HepG2 (cell line): ENCODE measurements around the gene KRTDAP. TPM values are rescaled to one million over a fixed set of nuclear protein-coding genes. Genes with fewer than 3 reads are reported as not detected.

Source experiments
- BRD4 ChIP-seq: sonication (generic); formaldehyde crosslinking; IDR thresholded peaks from 2 replicates; pipeline ENCODE4 v1.4.0; 2020; ENCODE audit warnings: missing genetic modification reagents
- CCAR2 ChIP-seq: fragments of 200-400 bp; formaldehyde crosslinking; optimal IDR thresholded peaks from 2 replicates; pipeline ENCODE3; 2018; ENCODE audit warnings: low read depth, mild to moderate bottlenecking, low read length, moderate library complexity
- HNRNPK ChIP-seq: fragments of 200-400 bp; formaldehyde crosslinking; IDR thresholded peaks from 2 replicates; pipeline ENCODE4 v1.6.1; 2018; ENCODE audit warnings: low read length, low read depth, moderate library complexity, mild to moderate bottlenecking; ENCODE audit not compliant: poor library complexity, severe bottlenecking
- KLF6 ChIP-seq: IDR thresholded peaks from 2 replicates; pipeline ENCODE4 v1.8.0; 2016; ENCODE audit warnings: missing biosample characterization, missing genetic modification reagents
- MTA1 ChIP-seq: sonication (generic); formaldehyde crosslinking; IDR thresholded peaks from 2 replicates; pipeline ENCODE4 v1.4.0; 2020; ENCODE audit warnings: missing genetic modification reagents, mild to moderate bottlenecking, borderline replicate concordance
- RBM22 ChIP-seq: fragments of 200-400 bp; formaldehyde crosslinking; optimal IDR thresholded peaks from 2 replicates; pipeline ENCODE3; 2017; ENCODE audit warnings: mild to moderate bottlenecking, low read length, moderate library complexity
- SP4 ChIP-seq: sonication (generic); formaldehyde crosslinking; IDR thresholded peaks from 2 replicates; pipeline ENCODE4 v1.8.1; 2023; ENCODE audit warnings: mild to moderate bottlenecking, missing genetic modification reagents
- TARDBP ChIP-seq: sonication (generic); formaldehyde crosslinking; IDR thresholded peaks from 2 replicates; pipeline ENCODE4 v1.8.0; 2022; ENCODE audit warnings: mild to moderate bottlenecking, missing genetic modification reagents
- ZNF335 ChIP-seq: sonication (generic); formaldehyde crosslinking; IDR thresholded peaks from 2 replicates; pipeline ENCODE4 v1.4.0; 2020; ENCODE audit warnings: missing genetic modification reagents
- ZNF44 ChIP-seq: sonication (generic); formaldehyde crosslinking; IDR thresholded peaks from 2 replicates; pipeline ENCODE4 v1.5.1; 2020; ENCODE audit warnings: mild to moderate bottlenecking, missing genetic modification reagents
- ZNF496 ChIP-seq: sonication (generic); formaldehyde crosslinking; IDR thresholded peaks from 2 replicates; pipeline ENCODE4 v1.8.1; 2023; ENCODE audit warnings: mild to moderate bottlenecking, moderate library complexity, missing genetic modification reagents; ENCODE audit not compliant: insufficient replicate concordance
- ZNF670 ChIP-seq: sonication (generic); formaldehyde crosslinking; IDR thresholded peaks from 2 replicates; pipeline ENCODE4 v1.8.0; 2022; ENCODE audit warnings: mild to moderate bottlenecking, missing genetic modification reagents, borderline replicate concordance
- ZNF780A ChIP-seq: sonication (generic); formaldehyde crosslinking; IDR thresholded peaks from 2 replicates; pipeline ENCODE4 v1.8.0; 2022; ENCODE audit warnings: mild to moderate bottlenecking, missing genetic modification reagents, moderate library complexity
- ZSCAN30 ChIP-seq: sonication (generic); formaldehyde crosslinking; IDR thresholded peaks from 2 replicates; pipeline ENCODE4 v1.5.0; 2020; ENCODE audit warnings: mild to moderate bottlenecking, missing genetic modification reagents
- polyA plus RNA-seq, 8 experiments: library from polyadenylated mRNA; depleted of rRNA in 3 of 8; stranded (reverse) in 7 of 8; unstranded in 1 of 8; fragments of >200 nt; fragmentation: Illumina TruSeq in 4 of 8; extraction: Trizol in 4 of 8; gene quantifications; 2 replicates each; pipeline versions ENCODE4 v1.2.1 to v1.2.3, GENCODE V29; 2011 to 2016; ENCODE audit warnings: low read depth in 4 of 8, missing spikeins in 1 of 8, mixed read lengths in 1 of 8; ENCODE audit not compliant: insufficient read depth in 1 of 8
- total RNA-seq, 5 experiments: library from RNA; depleted of rRNA; stranded (reverse); fragments of >200 nt; fragmentation: Illumina TruSeq; extraction: Trizol; gene quantifications; 2 replicates each; pipeline ENCODE4 v1.2.3, GENCODE V29; 2016; ENCODE audit warnings: low read depth in 1 of 5
- TF ChIP-seq, protein P1 (sequence below): IDR thresholded peaks from 2 replicates; pipeline ENCODE4 v1.6.1; 2016; ENCODE audit warnings: low read depth
- TF ChIP-seq, protein P2 (sequence below): fragments of 450-650 bp; IDR thresholded peaks from 2 replicates; pipeline ENCODE4 v1.6.1; 2017
- TF ChIP-seq, protein P3 (sequence below): fragments of 450-650 bp; IDR thresholded peaks from 2 replicates; pipeline ENCODE4 v1.6.1; 2016
- TF ChIP-seq, protein P4 (sequence below): IDR thresholded peaks from 2 replicates; pipeline ENCODE4 v1.6.1; 2012; ENCODE audit warnings: low read length, improper control_type of control experiment

Gene KRTDAP
- total and polyA plus RNA-seq, 2 of the 13 experiments (the other 11 are each of a cell fraction or from before 2014, with no cell fraction given), result 0.86 to 1.5 TPM

DNA sequence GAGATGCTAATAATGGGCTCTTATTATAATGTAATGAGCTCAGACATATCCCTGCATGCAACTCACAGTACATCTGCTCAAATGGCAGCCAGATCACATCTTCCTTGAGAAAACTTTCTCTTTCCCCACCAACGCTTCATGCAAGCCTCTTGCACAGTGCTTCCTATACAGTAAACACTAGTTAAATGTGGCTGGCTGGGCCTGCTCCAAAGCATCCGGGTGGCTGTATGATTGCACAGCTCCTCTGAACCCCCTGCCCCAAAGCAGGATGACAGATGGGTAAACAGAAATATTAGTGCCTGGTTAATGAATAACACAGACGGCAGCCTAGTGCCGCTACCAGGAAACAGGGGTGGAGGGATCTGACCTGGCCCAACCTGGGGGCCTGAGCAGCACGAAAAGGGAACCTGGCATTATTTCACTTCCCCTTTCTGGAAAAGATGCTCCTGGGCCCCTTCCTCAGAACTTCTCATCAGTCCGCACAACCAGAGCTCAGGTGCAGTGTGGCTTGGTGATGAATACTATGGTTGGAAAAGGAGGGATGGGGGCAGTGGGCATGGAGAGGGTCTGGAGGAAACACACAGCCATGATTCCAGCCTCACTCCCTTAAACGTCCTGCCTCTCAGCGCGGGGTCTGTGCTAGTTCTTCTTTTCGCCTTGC is 31.4 kb downstream of the KRTDAP start (continued):
- TF ChIP-seq, protein P1, sequence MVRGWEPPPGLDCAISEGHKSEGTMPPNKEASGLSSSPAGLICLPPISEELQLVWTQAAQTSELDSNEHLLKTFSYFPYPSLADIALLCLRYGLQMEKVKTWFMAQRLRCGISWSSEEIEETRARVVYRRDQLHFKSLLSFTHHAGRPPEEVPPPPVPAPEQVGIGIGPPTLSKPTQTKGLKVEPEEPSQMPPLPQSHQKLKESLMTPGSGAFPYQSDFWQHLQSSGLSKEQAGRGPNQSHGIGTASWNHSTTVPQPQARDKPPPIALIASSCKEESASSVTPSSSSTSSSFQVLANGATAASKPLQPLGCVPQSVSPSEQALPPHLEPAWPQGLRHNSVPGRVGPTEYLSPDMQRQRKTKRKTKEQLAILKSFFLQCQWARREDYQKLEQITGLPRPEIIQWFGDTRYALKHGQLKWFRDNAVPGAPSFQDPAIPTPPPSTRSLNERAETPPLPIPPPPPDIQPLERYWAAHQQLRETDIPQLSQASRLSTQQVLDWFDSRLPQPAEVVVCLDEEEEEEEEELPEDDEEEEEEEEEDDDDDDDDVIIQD (CRISPR knock-in tag), result peak; percentile 63
- no peak for TF ChIP-seq ZNF670 (CRISPR knock-in tag)
- TF ChIP-seq, protein P2, sequence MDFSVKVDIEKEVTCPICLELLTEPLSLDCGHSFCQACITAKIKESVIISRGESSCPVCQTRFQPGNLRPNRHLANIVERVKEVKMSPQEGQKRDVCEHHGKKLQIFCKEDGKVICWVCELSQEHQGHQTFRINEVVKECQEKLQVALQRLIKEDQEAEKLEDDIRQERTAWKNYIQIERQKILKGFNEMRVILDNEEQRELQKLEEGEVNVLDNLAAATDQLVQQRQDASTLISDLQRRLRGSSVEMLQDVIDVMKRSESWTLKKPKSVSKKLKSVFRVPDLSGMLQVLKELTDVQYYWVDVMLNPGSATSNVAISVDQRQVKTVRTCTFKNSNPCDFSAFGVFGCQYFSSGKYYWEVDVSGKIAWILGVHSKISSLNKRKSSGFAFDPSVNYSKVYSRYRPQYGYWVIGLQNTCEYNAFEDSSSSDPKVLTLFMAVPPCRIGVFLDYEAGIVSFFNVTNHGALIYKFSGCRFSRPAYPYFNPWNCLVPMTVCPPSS, result no peak
- TF ChIP-seq, protein P3, sequence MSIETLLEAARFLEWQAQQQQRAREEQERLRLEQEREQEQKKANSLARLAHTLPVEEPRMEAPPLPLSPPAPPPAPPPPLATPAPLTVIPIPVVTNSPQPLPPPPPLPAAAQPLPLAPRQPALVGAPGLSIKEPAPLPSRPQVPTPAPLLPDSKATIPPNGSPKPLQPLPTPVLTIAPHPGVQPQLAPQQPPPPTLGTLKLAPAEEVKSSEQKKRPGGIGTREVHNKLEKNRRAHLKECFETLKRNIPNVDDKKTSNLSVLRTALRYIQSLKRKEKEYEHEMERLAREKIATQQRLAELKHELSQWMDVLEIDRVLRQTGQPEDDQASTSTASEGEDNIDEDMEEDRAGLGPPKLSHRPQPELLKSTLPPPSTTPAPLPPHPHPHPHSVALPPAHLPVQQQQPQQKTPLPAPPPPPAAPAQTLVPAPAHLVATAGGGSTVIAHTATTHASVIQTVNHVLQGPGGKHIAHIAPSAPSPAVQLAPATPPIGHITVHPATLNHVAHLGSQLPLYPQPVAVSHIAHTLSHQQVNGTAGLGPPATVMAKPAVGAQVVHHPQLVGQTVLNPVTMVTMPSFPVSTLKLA, result no peak
- no peak for TF ChIP-seq ZSCAN30 (CRISPR knock-in tag)
- peak; percentile 65 for TF ChIP-seq TARDBP (CRISPR knock-in tag)
- peak; percentile 43; the same call in 1 of the 2 replicates for TF ChIP-seq MTA1
- TF ChIP-seq RBM22, result no peak
- no peak for TF ChIP-seq CCAR2
- TF ChIP-seq, protein P4, sequence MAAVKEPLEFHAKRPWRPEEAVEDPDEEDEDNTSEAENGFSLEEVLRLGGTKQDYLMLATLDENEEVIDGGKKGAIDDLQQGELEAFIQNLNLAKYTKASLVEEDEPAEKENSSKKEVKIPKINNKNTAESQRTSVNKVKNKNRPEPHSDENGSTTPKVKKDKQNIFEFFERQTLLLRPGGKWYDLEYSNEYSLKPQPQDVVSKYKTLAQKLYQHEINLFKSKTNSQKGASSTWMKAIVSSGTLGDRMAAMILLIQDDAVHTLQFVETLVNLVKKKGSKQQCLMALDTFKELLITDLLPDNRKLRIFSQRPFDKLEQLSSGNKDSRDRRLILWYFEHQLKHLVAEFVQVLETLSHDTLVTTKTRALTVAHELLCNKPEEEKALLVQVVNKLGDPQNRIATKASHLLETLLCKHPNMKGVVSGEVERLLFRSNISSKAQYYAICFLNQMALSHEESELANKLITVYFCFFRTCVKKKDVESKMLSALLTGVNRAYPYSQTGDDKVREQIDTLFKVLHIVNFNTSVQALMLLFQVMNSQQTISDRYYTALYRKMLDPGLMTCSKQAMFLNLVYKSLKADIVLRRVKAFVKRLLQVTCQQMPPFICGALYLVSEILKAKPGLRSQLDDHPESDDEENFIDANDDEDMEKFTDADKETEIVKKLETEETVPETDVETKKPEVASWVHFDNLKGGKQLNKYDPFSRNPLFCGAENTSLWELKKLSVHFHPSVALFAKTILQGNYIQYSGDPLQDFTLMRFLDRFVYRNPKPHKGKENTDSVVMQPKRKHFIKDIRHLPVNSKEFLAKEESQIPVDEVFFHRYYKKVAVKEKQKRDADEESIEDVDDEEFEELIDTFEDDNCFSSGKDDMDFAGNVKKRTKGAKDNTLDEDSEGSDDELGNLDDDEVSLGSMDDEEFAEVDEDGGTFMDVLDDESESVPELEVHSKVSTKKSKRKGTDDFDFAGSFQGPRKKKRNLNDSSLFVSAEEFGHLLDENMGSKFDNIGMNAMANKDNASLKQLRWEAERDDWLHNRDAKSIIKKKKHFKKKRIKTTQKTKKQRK, result no peak
- no peak for TF ChIP-seq ZNF335 (CRISPR knock-in tag)
- TF ChIP-seq KLF6 (CRISPR knock-in tag), result peak; percentile 40; the same call in 1 of the 2 replicates
- TF ChIP-seq BRD4, result no peak; the same call in 1 of the 2 replicates
- no peak for TF ChIP-seq ZNF496
- TF ChIP-seq SP4 (CRISPR knock-in tag), result no peak
- no peak for TF ChIP-seq HNRNPK
- TF ChIP-seq ZNF44 (CRISPR knock-in tag), result no peak
- TF ChIP-seq ZNF780A, result no peak; the same call in 1 of the 2 replicates
